Stomach (tissue), 4 donors: Measurements from ENCODE around the gene INSIG1.

Experiments
- CTCF ChIP-seq, 7 experiments: fragments of 450-650 bp in 4 of 7; fragments of 200-600 bp in 3 of 7; sonication (generic) in 3 of 7; IDR thresholded peaks; one replicate each; pipeline ENCODE4 v1.5.1; 2016 to 2019; ENCODE audit warnings: antibody characterized with exemption in 7 of 7, control low read depth in 2 of 7, mild to moderate bottlenecking in 1 of 7
- EP300 ChIP-seq: sonication (generic); formaldehyde crosslinking; IDR thresholded peaks from one replicate; pipeline ENCODE4 v1.6.1; 2017; ENCODE audit warnings: antibody characterized with exemption
- POLR2A ChIP-seq, 4 donors: fragments of 450-650 bp; IDR thresholded peaks; one replicate each; pipeline ENCODE4 v1.6.1; 2016; ENCODE audit warnings: antibody characterized with exemption in 4 of 4, control low read depth in 2 of 4, mild to moderate bottlenecking in 1 of 4, moderate library complexity in 1 of 4
- POLR2AphosphoS5 ChIP-seq, 3 donors: sonication (generic); formaldehyde crosslinking; IDR thresholded peaks; one replicate each; pipeline ENCODE4 v1.6.1; 2016; ENCODE audit warnings: antibody characterized with exemption in 3 of 3

- no peak for TF ChIP-seq POLR2A (IDR thresholded peaks at IDR 0.05)
- TF ChIP-seq CTCF (IDR thresholded peaks at IDR 0.05): no peak
- TF ChIP-seq POLR2AphosphoS5 (IDR thresholded peaks at IDR 0.05): no peak
- no peak for TF ChIP-seq EP300
Observed at GRCh38 chr7:155252444-155252887, 45.2 kb upstream of the INSIG1 start.
